SK-N-SH treated with all-trans-retinoic acid at 6 μM for 48 hours (cell line): ENCODE measurements around the gene MAPK7.

Experiments used
- ATAC-seq: fragments of 200-7000 bp; cut with Tn5 transposase; 3 replicates; pipeline ENCODE4 v1.9.1; 2020; ENCODE audit warnings: mild to moderate bottlenecking, moderate library complexity
- BACH2 ChIP-seq: fragments of 250-450 bp; sonication (Bioruptor Pico); IDR thresholded peaks from 2 replicates; pipeline ENCODE4 v1.9.0; 2021; ENCODE audit warnings: mild to moderate bottlenecking, borderline replicate concordance
- CSDC2 ChIP-seq: fragments of 250-450 bp; sonication (Bioruptor Pico); IDR thresholded peaks from 2 replicates; pipeline ENCODE4 v1.5.0; 2020; ENCODE audit warnings: mild to moderate bottlenecking, moderate library complexity
- ESRRG ChIP-seq: fragments of 250-450 bp; sonication (Bioruptor Pico); IDR thresholded peaks from 2 replicates; pipeline ENCODE4 v1.6.1; 2021; ENCODE audit warnings: mild to moderate bottlenecking
- GLIS3 ChIP-seq: fragments of 250-450 bp; sonication (Bioruptor Pico); IDR thresholded peaks from 2 replicates; pipeline ENCODE4 v1.5.0; 2020; ENCODE audit warnings: mild to moderate bottlenecking, moderate library complexity
- ISL1 ChIP-seq: fragments of 250-450 bp; sonication (Bioruptor Pico); IDR thresholded peaks from 2 replicates; pipeline ENCODE4 v2.1.2; 2022; ENCODE audit warnings: mild to moderate bottlenecking, moderate library complexity
- OSR1 ChIP-seq: fragments of 250-450 bp; sonication (Bioruptor Pico); IDR thresholded peaks from 2 replicates; pipeline ENCODE4 v1.8.0; 2022; ENCODE audit warnings: moderate library complexity, mild to moderate bottlenecking, inconsistent platforms
- PPARA ChIP-seq: fragments of 250-450 bp; sonication (Bioruptor Pico); IDR thresholded peaks from 2 replicates; pipeline ENCODE4 v1.5.0; 2020; ENCODE audit warnings: mild to moderate bottlenecking, borderline replicate concordance
- RARB ChIP-seq: fragments of 250-450 bp; sonication (Bioruptor Pico); IDR thresholded peaks from 2 replicates; pipeline ENCODE4 v1.8.0; 2021; ENCODE audit warnings: mild to moderate bottlenecking, moderate library complexity
- TCF4 ChIP-seq: fragments of 250-450 bp; sonication (Bioruptor Pico); IDR thresholded peaks from 2 replicates; pipeline ENCODE4 v1.8.0; 2021; ENCODE audit warnings: mild to moderate bottlenecking, moderate library complexity, borderline replicate concordance
- TOX ChIP-seq: fragments of 250-450 bp; sonication (Bioruptor Pico); IDR thresholded peaks from 2 replicates; pipeline ENCODE4 v1.8.0; 2021; ENCODE audit warnings: mild to moderate bottlenecking, moderate library complexity, borderline replicate concordance
- ZFP3 ChIP-seq: fragments of 250-450 bp; sonication (Bioruptor Pico); IDR thresholded peaks from 2 replicates; pipeline ENCODE4 v1.5.0; 2020; ENCODE audit warnings: mild to moderate bottlenecking, moderate library complexity
- ZFP30 ChIP-seq: fragments of 450-650 bp; formaldehyde crosslinking; IDR thresholded peaks from 2 replicates; pipeline ENCODE4 v1.5.0; 2022; ENCODE audit warnings: mild to moderate bottlenecking, moderate library complexity
- ZNF565 ChIP-seq: fragments of 450-650 bp; formaldehyde crosslinking; conservative IDR thresholded peaks from 2 replicates; pipeline ENCODE4 v1.5.0; 2020; ENCODE audit warnings: low read depth, mild to moderate bottlenecking, moderate library complexity
- ZNF8 ChIP-seq: fragments of 450-650 bp; formaldehyde crosslinking; IDR thresholded peaks from 2 replicates; pipeline ENCODE4 v1.5.0; 2020; ENCODE audit warnings: mild to moderate bottlenecking, moderate library complexity
- TF ChIP-seq, protein P1 (sequence below): fragments of 250-450 bp; sonication (Bioruptor Pico); IDR thresholded peaks from 2 replicates; pipeline ENCODE4 v1.8.0; 2020; ENCODE audit warnings: mild to moderate bottlenecking, moderate library complexity, borderline replicate concordance
- TF ChIP-seq, protein P2 (sequence below): fragments of 250-450 bp; sonication (Bioruptor Pico); IDR thresholded peaks from 2 replicates; pipeline ENCODE4 v1.8.0; 2021; ENCODE audit warnings: low read depth, mild to moderate bottlenecking, moderate library complexity, borderline replicate concordance
- TF ChIP-seq, protein P3 (sequence below): fragments of 250-450 bp; sonication (Bioruptor Pico); IDR thresholded peaks from 2 replicates; pipeline ENCODE4 v1.5.1; 2020; ENCODE audit warnings: low read depth, mild to moderate bottlenecking, moderate library complexity

MAPK7 gene

DNA sequence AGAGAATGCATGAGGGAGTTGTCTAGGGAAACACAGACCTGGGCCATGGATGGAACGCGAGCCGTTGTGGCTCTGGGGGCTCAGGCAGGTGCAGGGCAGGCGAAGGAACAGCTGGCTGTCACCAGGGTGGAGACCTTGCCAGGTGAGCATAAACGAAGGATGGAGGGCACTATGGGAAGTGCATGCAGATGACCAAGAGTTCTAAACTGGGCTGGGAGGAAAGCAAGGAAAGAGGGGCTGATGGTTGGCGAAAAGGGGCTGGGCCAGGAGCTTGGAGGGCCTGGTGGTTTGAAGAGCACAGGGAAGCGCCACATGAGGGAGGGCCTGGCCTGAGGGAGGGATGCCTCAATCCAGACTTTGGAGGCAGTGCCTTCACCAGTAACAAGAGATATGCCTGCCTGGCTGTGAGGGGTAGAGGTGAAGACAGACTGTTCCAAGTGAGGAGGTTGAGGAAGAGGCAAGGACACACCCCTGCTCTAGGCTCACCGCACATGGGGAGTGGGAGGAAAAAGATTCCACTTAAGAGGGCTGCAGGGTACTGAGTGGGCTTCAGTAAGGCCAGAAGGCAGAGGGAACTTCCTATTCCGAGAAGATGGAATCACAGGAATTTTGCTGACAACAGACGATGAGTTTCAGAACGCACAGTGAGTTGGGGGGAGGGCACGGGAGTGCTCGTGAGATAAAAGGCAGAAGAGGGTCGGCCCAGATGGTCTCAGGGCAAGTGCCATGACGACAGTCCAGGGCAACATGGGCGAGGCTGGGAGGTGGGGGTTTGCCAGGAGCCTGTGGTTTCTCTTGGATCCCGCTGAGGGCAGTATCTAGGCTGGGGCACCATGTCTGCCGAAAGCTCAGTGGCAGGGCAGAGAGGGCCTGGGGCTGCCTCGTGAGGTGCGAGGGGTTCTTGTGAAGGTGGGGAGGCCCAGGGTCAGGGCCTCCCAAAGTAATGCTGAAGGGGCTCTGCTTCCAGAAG lies 36.4 kb upstream of the MAPK7 start:
- TF ChIP-seq BACH2 (no peak), GLIS3 (no peak), ESRRG (CRISPR knock-in tag) (no peak), TCF4 (CRISPR knock-in tag) (no peak), PPARA (CRISPR knock-in tag) (no peak), TOX (CRISPR knock-in tag) (no peak), ISL1 (CRISPR knock-in tag) (no peak), ZFP3 (CRISPR knock-in tag) (no peak), OSR1 (CRISPR knock-in tag) (no peak), RARB (CRISPR knock-in tag) (no peak), ZFP30 (CRISPR knock-in tag) (no peak), ZNF565 (CRISPR knock-in tag) (no peak), CSDC2 (CRISPR knock-in tag) (no peak)
- TF ChIP-seq, protein P1, sequence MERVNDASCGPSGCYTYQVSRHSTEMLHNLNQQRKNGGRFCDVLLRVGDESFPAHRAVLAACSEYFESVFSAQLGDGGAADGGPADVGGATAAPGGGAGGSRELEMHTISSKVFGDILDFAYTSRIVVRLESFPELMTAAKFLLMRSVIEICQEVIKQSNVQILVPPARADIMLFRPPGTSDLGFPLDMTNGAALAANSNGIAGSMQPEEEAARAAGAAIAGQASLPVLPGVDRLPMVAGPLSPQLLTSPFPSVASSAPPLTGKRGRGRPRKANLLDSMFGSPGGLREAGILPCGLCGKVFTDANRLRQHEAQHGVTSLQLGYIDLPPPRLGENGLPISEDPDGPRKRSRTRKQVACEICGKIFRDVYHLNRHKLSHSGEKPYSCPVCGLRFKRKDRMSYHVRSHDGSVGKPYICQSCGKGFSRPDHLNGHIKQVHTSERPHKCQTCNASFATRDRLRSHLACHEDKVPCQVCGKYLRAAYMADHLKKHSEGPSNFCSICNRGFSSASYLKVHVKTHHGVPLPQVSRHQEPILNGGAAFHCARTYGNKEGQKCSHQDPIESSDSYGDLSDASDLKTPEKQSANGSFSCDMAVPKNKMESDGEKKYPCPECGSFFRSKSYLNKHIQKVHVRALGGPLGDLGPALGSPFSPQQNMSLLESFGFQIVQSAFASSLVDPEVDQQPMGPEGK (CRISPR knock-in tag), result no peak
- TF ChIP-seq, protein P2, sequence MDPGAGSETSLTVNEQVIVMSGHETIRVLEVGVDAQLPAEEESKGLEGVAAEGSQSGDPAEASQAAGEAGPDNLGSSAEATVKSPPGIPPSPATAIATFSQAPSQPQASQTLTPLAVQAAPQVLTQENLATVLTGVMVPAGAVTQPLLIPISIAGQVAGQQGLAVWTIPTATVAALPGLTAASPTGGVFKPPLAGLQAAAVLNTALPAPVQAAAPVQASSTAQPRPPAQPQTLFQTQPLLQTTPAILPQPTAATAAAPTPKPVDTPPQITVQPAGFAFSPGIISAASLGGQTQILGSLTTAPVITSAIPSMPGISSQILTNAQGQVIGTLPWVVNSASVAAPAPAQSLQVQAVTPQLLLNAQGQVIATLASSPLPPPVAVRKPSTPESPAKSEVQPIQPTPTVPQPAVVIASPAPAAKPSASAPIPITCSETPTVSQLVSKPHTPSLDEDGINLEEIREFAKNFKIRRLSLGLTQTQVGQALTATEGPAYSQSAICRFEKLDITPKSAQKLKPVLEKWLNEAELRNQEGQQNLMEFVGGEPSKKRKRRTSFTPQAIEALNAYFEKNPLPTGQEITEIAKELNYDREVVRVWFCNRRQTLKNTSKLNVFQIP, result no peak
- TF ChIP-seq, protein P3, sequence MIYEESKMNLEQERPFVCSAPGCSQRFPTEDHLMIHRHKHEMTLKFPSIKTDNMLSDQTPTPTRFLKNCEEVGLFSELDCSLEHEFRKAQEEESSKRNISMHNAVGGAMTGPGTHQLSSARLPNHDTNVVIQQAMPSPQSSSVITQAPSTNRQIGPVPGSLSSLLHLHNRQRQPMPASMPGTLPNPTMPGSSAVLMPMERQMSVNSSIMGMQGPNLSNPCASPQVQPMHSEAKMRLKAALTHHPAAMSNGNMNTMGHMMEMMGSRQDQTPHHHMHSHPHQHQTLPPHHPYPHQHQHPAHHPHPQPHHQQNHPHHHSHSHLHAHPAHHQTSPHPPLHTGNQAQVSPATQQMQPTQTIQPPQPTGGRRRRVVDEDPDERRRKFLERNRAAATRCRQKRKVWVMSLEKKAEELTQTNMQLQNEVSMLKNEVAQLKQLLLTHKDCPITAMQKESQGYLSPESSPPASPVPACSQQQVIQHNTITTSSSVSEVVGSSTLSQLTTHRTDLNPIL (CRISPR knock-in tag), result no peak
- ATAC-seq, result no peak

DNA sequence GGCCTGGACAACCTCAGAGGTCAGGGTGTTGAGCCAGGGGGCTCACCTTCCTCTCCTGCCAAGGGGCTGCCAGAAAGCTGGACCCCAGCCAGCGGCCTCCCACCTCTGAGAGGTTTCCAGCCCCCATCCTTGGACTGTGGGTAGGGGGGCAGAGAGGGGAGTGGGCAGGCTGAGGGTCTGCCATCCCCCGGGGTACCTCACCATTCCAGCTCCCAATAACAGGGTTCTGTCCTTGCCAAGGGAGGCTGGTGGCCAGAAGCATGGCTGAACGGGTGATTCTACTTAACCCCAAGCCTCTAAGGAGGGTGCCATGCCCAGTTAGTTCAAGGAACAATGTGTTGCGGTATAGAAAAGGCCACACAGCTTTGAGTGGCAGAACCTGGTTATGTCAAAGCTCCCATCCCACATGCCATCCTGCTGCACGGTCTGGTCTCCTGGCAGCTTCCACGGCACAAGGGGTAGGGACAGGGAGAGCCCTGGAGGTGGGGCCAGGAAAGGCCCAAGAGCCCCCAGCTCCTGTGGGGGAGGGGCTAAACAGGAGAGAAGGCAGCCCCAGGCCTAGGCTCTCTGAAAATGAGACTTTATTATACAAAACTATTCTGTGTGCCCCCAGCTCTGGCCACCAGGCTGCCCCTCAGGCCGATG lies 35.6 kb upstream of the MAPK7 start:
- no peak for ATAC-seq
- TF ChIP-seq ZFP30 (CRISPR knock-in tag), result no peak
- TF ChIP-seq ISL1 (CRISPR knock-in tag), result no peak
- TF ChIP-seq, all 23 proteins: peak for 0

DNA sequence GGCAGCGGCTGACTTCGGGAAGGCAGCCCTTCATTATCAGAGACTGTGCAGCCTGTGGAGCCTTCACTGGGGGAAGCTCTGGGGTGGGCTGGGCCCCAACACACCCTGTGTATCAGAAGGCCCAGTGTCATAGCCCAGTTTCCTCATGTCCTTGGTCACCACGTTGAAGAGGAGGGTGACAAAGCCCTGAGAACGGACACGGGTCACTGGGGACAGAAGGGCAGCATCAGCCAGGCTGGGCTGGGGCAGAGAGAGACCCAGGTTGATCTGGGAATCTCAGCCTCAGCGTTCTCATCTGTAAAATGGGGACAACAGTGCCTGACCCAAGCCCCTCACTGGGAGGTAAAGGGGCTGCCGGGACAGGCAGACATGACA lies 35.1 kb upstream of the MAPK7 start:
- TF ChIP-seq, protein P2, result no peak
- TF ChIP-seq OSR1 (CRISPR knock-in tag) (no peak), ZFP30 (CRISPR knock-in tag) (no peak), GLIS3 (no peak), ISL1 (CRISPR knock-in tag) (no peak)
- TF ChIP-seq, protein P3 (CRISPR knock-in tag), result no peak
- TF ChIP-seq, all 23 proteins: peak for 0
- no peak for ATAC-seq

DNA sequence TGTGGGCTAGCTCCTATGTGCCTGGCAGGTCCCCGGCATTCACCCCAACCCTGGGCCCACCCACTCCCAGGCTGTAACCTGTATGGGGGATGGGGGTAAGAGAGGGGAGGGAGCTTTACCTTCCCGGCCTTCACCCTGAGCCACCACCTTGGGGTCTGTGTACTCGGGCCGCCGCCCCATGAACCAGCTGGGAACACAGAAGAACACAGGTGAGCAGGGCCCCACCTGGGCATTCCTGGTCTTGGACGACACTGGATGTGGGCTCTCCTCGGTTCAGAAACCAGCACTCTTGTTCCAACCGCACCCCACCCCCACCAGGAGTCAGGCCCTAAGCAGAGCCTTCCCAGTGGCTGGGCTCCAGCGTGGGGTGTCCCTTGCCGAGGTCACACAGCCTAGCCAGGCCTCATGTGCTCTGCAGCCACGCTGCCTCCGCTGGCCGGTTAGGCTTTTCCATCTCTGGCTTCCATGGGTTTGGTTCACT lies 34.6 kb upstream of the MAPK7 start:
- ATAC-seq, result no peak
- TF ChIP-seq OSR1 (CRISPR knock-in tag) (no peak), ZFP3 (CRISPR knock-in tag) (no peak), ZNF8 (CRISPR knock-in tag) (no peak), RARB (CRISPR knock-in tag) (no peak)
- TF ChIP-seq, protein P1 (CRISPR knock-in tag), result no peak
- TF ChIP-seq, protein P3 (CRISPR knock-in tag), result no peak
